Astrocyte (in vitro differentiated cells and primary cell): ENCODE measurements around the gene MAPK8IP3. TPM values are rescaled to one million over a fixed set of nuclear protein-coding genes. Genes with fewer than 3 reads are reported as not detected.

Experiments
- DNase-seq: peaks from one replicate; pipeline ENCODE4 v3.0.0-alpha.2; 2010; ENCODE audit warnings: low read depth
- FAIRE-seq: peaks from 2 replicates; lab custom pipeline; 2011; peaks lifted over from hg19 to GRCh38; lab: Jason Lieb, UNC
- H2AFZ ChIP-seq: 2 replicates; pipeline ENCODE4 v1.6.0; 2012; ENCODE audit warnings: low read depth, low read length, inconsistent platforms
- H3K27ac ChIP-seq: 2 replicates; pipeline ENCODE4 v1.5.1; 2011; ENCODE audit warnings: low read depth, low read length, inconsistent platforms
- H3K27me3 ChIP-seq: 2 replicates; pipeline ENCODE4 v1.6.0; 2011; ENCODE audit warnings: low read length, inconsistent platforms; ENCODE audit not compliant: insufficient read depth
- H3K36me3 ChIP-seq: 2 replicates; pipeline ENCODE4 v1.5.1; 2011; ENCODE audit warnings: low read length, inconsistent platforms; ENCODE audit not compliant: insufficient read depth
- H3K4me1 ChIP-seq: 2 replicates; pipeline ENCODE4 v1.5.1; 2011; ENCODE audit warnings: low read length, inconsistent platforms; ENCODE audit not compliant: insufficient read depth
- H3K4me2 ChIP-seq: 2 replicates; pipeline ENCODE4 v1.6.0; 2012; ENCODE audit warnings: low read length, inconsistent platforms
- H3K4me3 ChIP-seq: 2 replicates; pipeline ENCODE4 v1.5.1; 2011; ENCODE audit warnings: low read depth, mild to moderate bottlenecking, low read length, inconsistent platforms; ENCODE audit not compliant: insufficient read depth
- H3K79me2 ChIP-seq: 2 replicates; pipeline ENCODE4 v1.6.0; 2012; ENCODE audit warnings: mild to moderate bottlenecking, low read length, inconsistent platforms; ENCODE audit not compliant: insufficient read depth
- H3K9ac ChIP-seq: 2 replicates; pipeline ENCODE4 v1.6.0; 2012; ENCODE audit warnings: mild to moderate bottlenecking, low read length, inconsistent platforms
- H3K9me3 ChIP-seq: 2 replicates; pipeline ENCODE4 v1.5.1; 2012; ENCODE audit warnings: low read depth, mild to moderate bottlenecking, low read length, inconsistent platforms; ENCODE audit not compliant: insufficient read depth
- H4K20me1 ChIP-seq: 2 replicates; pipeline ENCODE4 v1.6.0; 2012; ENCODE audit warnings: low read length, inconsistent platforms; ENCODE audit not compliant: insufficient read depth
- H3K27ac Mint-ChIP-seq: one replicate; pipeline ENCODE4 v1.8.0; 2021; ENCODE audit warnings: mild to moderate bottlenecking, mixed read lengths; ENCODE audit not compliant: unreplicated experiment
- H3K27me3 Mint-ChIP-seq: one replicate; pipeline ENCODE4 v1.8.0; 2021; ENCODE audit warnings: low read depth, mixed read lengths; ENCODE audit not compliant: unreplicated experiment
- H3K36me3 Mint-ChIP-seq: one replicate; pipeline ENCODE4 v1.8.0; 2021; ENCODE audit warnings: low read depth, mixed read lengths; ENCODE audit not compliant: unreplicated experiment
- H3K4me1 Mint-ChIP-seq: one replicate; pipeline ENCODE4 v1.8.0; 2021; ENCODE audit warnings: low read depth, mixed read lengths; ENCODE audit not compliant: unreplicated experiment
- H3K4me3 Mint-ChIP-seq: one replicate; pipeline ENCODE4 v1.8.0; 2021; ENCODE audit warnings: mild to moderate bottlenecking, moderate library complexity, mixed read lengths; ENCODE audit not compliant: unreplicated experiment
- H3K9me3 Mint-ChIP-seq: one replicate; pipeline ENCODE4 v1.8.0; 2021; ENCODE audit warnings: mild to moderate bottlenecking, mixed read lengths; ENCODE audit not compliant: unreplicated experiment
- CTCF ChIP-seq: IDR thresholded peaks from 2 replicates; pipeline ENCODE4 v1.5.1; 2011; ENCODE audit warnings: low read depth, mild to moderate bottlenecking, inconsistent platforms, low read length, moderate library complexity; ENCODE audit not compliant: insufficient read depth
- EZH2 ChIP-seq: IDR thresholded peaks from 2 replicates; pipeline ENCODE4 v1.6.1; 2012; ENCODE audit warnings: mild to moderate bottlenecking, low read length, inconsistent platforms; ENCODE audit not compliant: insufficient read depth
- total RNA-seq: library from RNA; stranded (reverse); gene quantifications from 2 replicates; pipeline ENCODE4 v1.2.1, GENCODE V29; 2021

MAPK8IP3 gene
- total RNA-seq, 1 donor from 2014 or later, result 92.4 TPM

GRCh38 chr16:1776672-1776955 lies 70.6 kb downstream of the MAPK8IP3 start:
- TF ChIP-seq CTCF, result no peak
- no peak for TF ChIP-seq EZH2
- Histone ChIP-seq H3K4me3 (no peak overlapping the region), H3K27me3 (no peaks in the 10 kb centered on the region), H3K4me2 (no peak overlapping the region), H3K4me1 (peaks cover 24% of the 10 kb centered on the region), H3K9me3 (no peaks in the 10 kb centered on the region), H3K9ac (no peak overlapping the region), H3K27ac (no peak overlapping the region), H3K36me3 (no peaks in the 10 kb centered on the region), H2AFZ (no peak overlapping the region), H4K20me1 (peaks cover 48% of the 10 kb centered on the region), H3K79me2 (peaks cover 53% of the 10 kb centered on the region)
- Mint-ChIP-seq H3K27me3 (no peaks in the 10 kb centered on the region), H3K4me1 (peaks cover 11% of the 10 kb centered on the region), H3K9me3 (no peaks in the 10 kb centered on the region), H3K36me3 (no peaks in the 10 kb centered on the region), H3K27ac (no peak overlapping the region), H3K4me3 (no peak overlapping the region)
- DNase-seq (no peak), FAIRE-seq (no peak)

- H3K9ac ChIP-seq, result no peak overlapping the region
- H3K79me2 ChIP-seq, result peaks cover 54% of the 10 kb centered on the region
- H2AFZ ChIP-seq, result no peak overlapping the region
- H3K36me3 Mint-ChIP-seq, result peaks cover 2% of the 10 kb centered on the region
- H3K4me3 ChIP-seq, result no peak overlapping the region
- H3K27me3 ChIP-seq, result no peaks in the 10 kb centered on the region
- DNase-seq, result no peak
- FAIRE-seq, result no peak
- H3K36me3 ChIP-seq, result no peaks in the 10 kb centered on the region
- H3K4me1 ChIP-seq, result peaks cover 22% of the 10 kb centered on the region
- H3K27me3 Mint-ChIP-seq, result no peaks in the 10 kb centered on the region
- TF ChIP-seq EZH2 (no peak), CTCF (no peak)
- peaks cover 13% of the 10 kb centered on the region for H3K4me1 Mint-ChIP-seq
- H3K9me3 ChIP-seq, result no peaks in the 10 kb centered on the region
- H3K27ac Mint-ChIP-seq, result no peak overlapping the region
- H3K27ac ChIP-seq, result no peak overlapping the region
- no peak overlapping the region for H3K4me2 ChIP-seq
- no peaks in the 10 kb centered on the region for H3K9me3 Mint-ChIP-seq
- no peak overlapping the region for H3K4me3 Mint-ChIP-seq
- H4K20me1 ChIP-seq, result peaks cover 48% of the 10 kb centered on the region
Measured at GRCh38 chr16:1776991-1777374, 71.0 kb downstream of the MAPK8IP3 start.

- H3K4me3 ChIP-seq, result no peak overlapping the region
- H3K9me3 ChIP-seq, result no peaks in the 10 kb centered on the region
- TF ChIP-seq CTCF (no peak), EZH2 (no peak)
- Mint-ChIP-seq H3K9me3 (no peaks in the 10 kb centered on the region), H3K4me3 (no peak overlapping the region), H3K4me1 (peaks cover 9% of the 10 kb centered on the region), H3K36me3 (peaks cover 2% of the 10 kb centered on the region), H3K27ac (no peak overlapping the region), H3K27me3 (no peaks in the 10 kb centered on the region)
- peaks cover 17% of the 10 kb centered on the region for H3K4me1 ChIP-seq
- H3K36me3 ChIP-seq, result no peaks in the 10 kb centered on the region
- H3K9ac ChIP-seq, result no peak overlapping the region
- no peak for DNase-seq
- H3K79me2 ChIP-seq, result peaks cover 51% of the 10 kb centered on the region
- no peak overlapping the region for H3K4me2 ChIP-seq
- no peaks in the 10 kb centered on the region for H3K27me3 ChIP-seq
- H4K20me1 ChIP-seq, result peaks cover 46% of the 10 kb centered on the region
- no peak for FAIRE-seq
- H2AFZ ChIP-seq, result no peak overlapping the region
- no peak overlapping the region for H3K27ac ChIP-seq
Measured at GRCh38 chr16:1777375-1778199, 71.6 kb downstream of the MAPK8IP3 start.
